Measurements from ENCODE around the gene E2F2. TPM values are rescaled to one million over a fixed set of nuclear protein-coding genes. Genes with fewer than 3 reads are reported as not detected.

E2F2 gene
- polyA plus RNA-seq, 1 experiment: 0.11 TPM

GRCh38 chr1:23555986-23556634, 25.1 kb upstream of the E2F2 start:
- H3K4me3 ChIP-seq (ENCODE audit: low read depth, low read length): no peak overlapping the region; the same call in 1 of the 2 replicates
- H3K27me3 ChIP-seq (ENCODE audit: control insufficient read depth, insufficient read depth, low read length): no peaks in the 10 kb centered on the region
- TF ChIP-seq CTCF (IDR thresholded peaks at IDR 0.05; ENCODE audit: insufficient read depth, low read depth, low read length): no peak
- H3K36me3 ChIP-seq (ENCODE audit: control insufficient read depth, insufficient read depth, low read length): no peaks in the 10 kb centered on the region
- ChIA-PET CTCF (interaction anchor here (1.0 to 23.8 kb wide), 5 partner anchors 11 to 79 kb away, joined by 3 to 644 read pairs (median 4); no protein-coding TSS in a partner anchor), POLR2A (interaction anchor here (0.6 to 1.0 kb wide), 4 partner anchors 26 to 81 kb away, joined by 3 to 6 read pairs (median 4); no protein-coding TSS in a partner anchor)
- peak; percentile 54 for DNase-seq (ENCODE audit: low read depth)

GRCh38 chr1:23555270-23555985, 24.4 kb upstream of the E2F2 start:
- no peak for DNase-seq (ENCODE audit: low read depth)
- peak overlapping the region; percentile 35 for H3K4me3 ChIP-seq (ENCODE audit: low read depth, low read length)
- no peaks in the 10 kb centered on the region for H3K27me3 ChIP-seq (ENCODE audit: control insufficient read depth, insufficient read depth, low read length)
- CTCF ChIA-PET: interaction anchor here (0.7 to 23.8 kb wide), 7 partner anchors 10 to 80 kb away, joined by 3 to 644 read pairs (median 4); no protein-coding TSS in a partner anchor
- peak; percentile 12; the same call in 1 of the 2 replicates for TF ChIP-seq CTCF (IDR thresholded peaks at IDR 0.05; ENCODE audit: insufficient read depth, low read depth, low read length)
- POLR2A ChIA-PET: interaction anchor here (0.6 to 1.4 kb wide), 5 partner anchors 27 to 82 kb away, joined by 3 to 6 read pairs (median 4); no protein-coding TSS in a partner anchor
- H3K36me3 ChIP-seq (ENCODE audit: control insufficient read depth, insufficient read depth, low read length): no peaks in the 10 kb centered on the region

DNA sequence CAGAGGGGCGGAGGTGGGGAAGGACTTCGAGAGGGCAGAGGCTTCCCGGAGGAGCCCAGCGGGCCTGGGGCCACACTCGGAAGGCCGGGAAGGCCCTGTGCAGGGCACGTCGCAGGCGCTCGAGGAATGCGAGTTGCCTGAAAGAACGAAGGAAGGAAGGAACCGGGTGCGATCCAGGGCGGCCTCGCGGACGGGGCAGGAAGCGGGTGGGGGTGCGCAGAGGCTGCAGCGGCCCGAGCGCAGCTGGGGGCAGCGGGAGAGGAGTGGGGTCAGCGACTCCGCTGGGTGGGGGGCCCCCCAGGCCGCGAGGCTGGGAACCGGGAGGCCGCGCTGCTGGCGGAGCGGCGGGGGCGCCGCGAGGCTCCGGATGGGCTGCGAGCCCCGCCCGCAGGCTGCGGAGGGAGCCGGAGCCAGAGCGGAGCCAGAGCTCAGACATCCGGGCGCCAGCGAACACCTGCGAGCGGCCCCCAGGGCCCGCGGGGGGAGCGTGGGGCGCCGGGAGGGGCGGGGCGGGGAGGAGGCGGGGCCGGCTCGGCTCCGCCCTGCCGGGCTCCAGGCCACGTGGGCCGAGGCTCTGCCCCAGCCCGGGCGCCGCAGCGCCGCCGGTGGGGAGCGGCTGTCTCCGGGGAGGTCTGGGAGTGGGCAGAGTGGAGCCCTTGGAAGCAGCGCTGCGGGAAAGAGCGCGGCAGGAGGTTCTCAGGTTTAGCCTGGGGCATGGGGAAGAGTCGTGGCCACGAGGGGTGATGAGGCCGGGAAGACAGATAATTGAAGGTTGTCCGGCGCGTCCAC, 23.6 kb upstream of the E2F2 start:
- ChIA-PET POLR2A (interaction anchor here (0.7 to 1.4 kb wide), 2 partner anchors 22 to 83 kb away, joined by 3 to 5 read pairs; no protein-coding TSS in a partner anchor), CTCF (interaction anchor here (0.7 to 23.8 kb wide), 6 partner anchors 10 to 81 kb away, joined by 3 to 644 read pairs (median 6); no protein-coding TSS in a partner anchor)
- TF ChIP-seq CTCF (IDR thresholded peaks at IDR 0.05; ENCODE audit: insufficient read depth, low read depth, low read length): peak; percentile 37
- Histone ChIP-seq H3K4me3 (ENCODE audit: low read depth, low read length) (peak overlapping the region; percentile 36), H3K36me3 (ENCODE audit: control insufficient read depth, insufficient read depth, low read length) (no peaks in the 10 kb centered on the region), H3K27me3 (ENCODE audit: control insufficient read depth, insufficient read depth, low read length) (no peaks in the 10 kb centered on the region)
- no peak for DNase-seq (ENCODE audit: low read depth)

- Histone ChIP-seq H3K4me3 (ENCODE audit: low read depth, low read length) (peak overlapping the region; percentile 36), H3K27me3 (ENCODE audit: control insufficient read depth, insufficient read depth, low read length) (no peaks in the 10 kb centered on the region), H3K36me3 (ENCODE audit: control insufficient read depth, insufficient read depth, low read length) (no peaks in the 10 kb centered on the region)
- no peak for TF ChIP-seq CTCF (IDR thresholded peaks at IDR 0.05; ENCODE audit: insufficient read depth, low read depth, low read length)
- DNase-seq (ENCODE audit: low read depth): no peak
- POLR2A ChIA-PET: interaction anchor here (0.7 to 1.4 kb wide), 2 partner anchors 23 to 83 kb away, joined by 3 to 5 read pairs; no protein-coding TSS in a partner anchor
- CTCF ChIA-PET: interaction anchor here (1.6 to 23.8 kb wide), 3 partner anchors 9 to 81 kb away, joined by 7 to 644 read pairs (median 30); no protein-coding TSS in a partner anchor
Measured at GRCh38 chr1:23554127-23554480, 23.1 kb upstream of the E2F2 start.
